GM23248 (cell line): Measurements from ENCODE around the gene DERA. TPM values are rescaled to one million over a fixed set of nuclear protein-coding genes. Genes with fewer than 3 reads are reported as not detected.
A peak's percentile ranks its signal among the peaks of the same experiment; 100 is the strongest.

Experiments used
- DNase-seq: peaks from one replicate; pipeline ENCODE4 v3.0.0-alpha.2; 2015
- H2AFZ ChIP-seq: fragments of 200-600 bp; sonication (generic); 2 replicates; pipeline ENCODE4 v1.6.1; 2016; ENCODE audit warnings: antibody characterized with exemption
- H3F3A ChIP-seq: fragments of 200-600 bp; sonication (generic); 2 replicates; pipeline ENCODE4 v1.6.1; 2016; ENCODE audit warnings: mild to moderate bottlenecking, antibody characterized with exemption, mixed run types; ENCODE audit not compliant: insufficient read depth
- H3K27ac ChIP-seq: fragments of 200-600 bp; sonication (generic); 2 replicates; pipeline ENCODE4 v1.5.1; 2016; ENCODE audit warnings: mild to moderate bottlenecking
- H3K27me3 ChIP-seq: fragments of 200-600 bp; sonication (generic); replicated peaks from 2 replicates; pipeline ENCODE4 v1.6.1; 2016; ENCODE audit warnings: mild to moderate bottlenecking; ENCODE audit not compliant: insufficient read depth
- H3K36me3 ChIP-seq: fragments of 200-600 bp; sonication (generic); 2 replicates; pipeline ENCODE4 v1.6.1; 2016; ENCODE audit warnings: low read depth, mild to moderate bottlenecking
- H3K4me1 ChIP-seq: fragments of 200-600 bp; sonication (generic); 2 replicates; pipeline ENCODE4 v1.6.1; 2016; ENCODE audit warnings: mild to moderate bottlenecking; ENCODE audit not compliant: insufficient read depth
- H3K4me2 ChIP-seq: fragments of 200-600 bp; sonication (generic); one replicate; pipeline ENCODE4 v1.6.1; 2016; ENCODE audit warnings: mild to moderate bottlenecking; ENCODE audit not compliant: unreplicated experiment
- H3K4me3 ChIP-seq: fragments of 200-600 bp; sonication (generic); 2 replicates; pipeline ENCODE4 v1.5.1; 2016; ENCODE audit warnings: mild to moderate bottlenecking
- H3K79me2 ChIP-seq: fragments of 200-600 bp; sonication (generic); 2 replicates; pipeline ENCODE4 v1.6.1; 2016; ENCODE audit warnings: mild to moderate bottlenecking; ENCODE audit not compliant: insufficient read depth
- H3K9ac ChIP-seq: fragments of 200-600 bp; sonication (generic); 2 replicates; pipeline ENCODE4 v1.6.1; 2016; ENCODE audit warnings: mild to moderate bottlenecking
- H3K9me2 ChIP-seq: fragments of 200-600 bp; sonication (generic); 2 replicates; pipeline ENCODE4 v1.6.1; 2016; ENCODE audit warnings: mixed run types, mild to moderate bottlenecking, moderate library complexity; ENCODE audit not compliant: insufficient read depth
- H3K9me3 ChIP-seq: fragments of 200-600 bp; sonication (generic); one replicate; pipeline ENCODE4 v1.6.1; 2017; ENCODE audit warnings: low read depth
- H4K20me1 ChIP-seq: fragments of 200-600 bp; sonication (generic); 2 replicates; pipeline ENCODE4 v1.6.0; 2016; ENCODE audit not compliant: insufficient read depth
- EZH2 ChIP-seq: fragments of 200-600 bp; sonication (generic); IDR thresholded peaks from 2 replicates; pipeline ENCODE4 v1.6.1; 2018; ENCODE audit warnings: antibody characterized with exemption, mild to moderate bottlenecking; ENCODE audit not compliant: insufficient read depth, poor library complexity, severe bottlenecking
- EZH2phosphoT487 ChIP-seq: fragments of 200-600 bp; sonication (generic); IDR thresholded peaks from 2 replicates; pipeline ENCODE4 v1.6.1; 2018; ENCODE audit warnings: antibody characterized with exemption, moderate library complexity, mild to moderate bottlenecking, low read depth; ENCODE audit not compliant: insufficient read depth
- WGBS, 2 experiments: methylation state at CpG; one replicate each; pipeline ENCODE4 v1.1.6; 2015 to 2017; ENCODE audit warnings: low lambda C conversion rate in 2 of 2, low coverage in 1 of 2; ENCODE audit errors: missing lambda C conversion rate in 2 of 2; 5-methylcytosine and 5-hydroxymethylcytosine counted together
- in situ Hi-C: fragments of 300-500 bp; cut with MboI; formaldehyde crosslinking; loops from 2 replicates; pipeline ENCODE4 v1.15.0; 2020
- polyA plus RNA-seq: library from polyadenylated mRNA; unstranded; fragments of >200 nt; fragmentation: Nextera tagmentation; extraction: Ambion mirVana; gene quantifications from 2 replicates; pipeline ENCODE4 v1.2.1, GENCODE V29; 2016
- total RNA-seq: library from RNA; depleted of rRNA; stranded (reverse); fragments of >200 nt; shearing (Covaris generic); gene quantifications from 2 replicates; pipeline ENCODE4 v1.2.3, GENCODE V29; 2014

The DERA gene
- total and polyA plus RNA-seq, 2 experiments from 2014 or later, result 47.3 to 70.5 TPM

GRCh38 chr12:16062611-16063010, 151.5 kb downstream of the DERA start:
- TF ChIP-seq EZH2phosphoT487 (no peak), EZH2 (no peak)
- DNase-seq, result peak; percentile 42
- H3K9ac ChIP-seq, result no peak overlapping the region
- H4K20me1 ChIP-seq, result no peaks in the 10 kb centered on the region
- no peak overlapping the region for H3K4me2 ChIP-seq
- no peaks in the 10 kb centered on the region for H3F3A ChIP-seq
- H3K27ac ChIP-seq, result no peak overlapping the region
- no peak overlapping the region for H2AFZ ChIP-seq
- H3K27me3 ChIP-seq, result no peaks in the 10 kb centered on the region
- no peaks in the 10 kb centered on the region for H3K79me2 ChIP-seq
- in situ Hi-C loops, result no loop called here
- no peak overlapping the region for H3K4me3 ChIP-seq
- no peaks in the 10 kb centered on the region for H3K36me3 ChIP-seq
- H3K4me1 ChIP-seq, result no peaks in the 10 kb centered on the region
- no peaks in the 10 kb centered on the region for H3K9me2 ChIP-seq
- no peaks in the 10 kb centered on the region for H3K9me3 ChIP-seq
- 81 to 88% methylated on average over 1 of the region's 1 CpG for WGBS, 2 experiments

GRCh38 chr12:16063726-16064125, 152.6 kb downstream of the DERA start:
- no peaks in the 10 kb centered on the region for H3K9me3 ChIP-seq
- no peaks in the 10 kb centered on the region for H3K79me2 ChIP-seq
- H3K9me2 ChIP-seq, result no peaks in the 10 kb centered on the region
- no peak overlapping the region for H3K9ac ChIP-seq
- no peaks in the 10 kb centered on the region for H3K36me3 ChIP-seq
- WGBS, 2 experiments, result 89 to 94% methylated on average over 1 of the region's 1 CpG
- H2AFZ ChIP-seq, result no peak overlapping the region
- H3K27ac ChIP-seq, result no peak overlapping the region
- no peak overlapping the region for H3K4me3 ChIP-seq
- H3K27me3 ChIP-seq, result no peaks in the 10 kb centered on the region
- H4K20me1 ChIP-seq, result no peaks in the 10 kb centered on the region
- no peaks in the 10 kb centered on the region for H3K4me1 ChIP-seq
- no peak for TF ChIP-seq EZH2phosphoT487
- TF ChIP-seq EZH2, result no peak
- in situ Hi-C loops, result no loop called here
- H3K4me2 ChIP-seq, result no peak overlapping the region
- DNase-seq, result no peak
- H3F3A ChIP-seq, result no peaks in the 10 kb centered on the region

GRCh38 chr12:16070113-16070512, 159.0 kb downstream of the DERA start:
- H3K4me1 ChIP-seq, result no peaks in the 10 kb centered on the region
- no peaks in the 10 kb centered on the region for H3K27me3 ChIP-seq
- H3F3A ChIP-seq, result no peaks in the 10 kb centered on the region
- H2AFZ ChIP-seq, result no peak overlapping the region
- H3K36me3 ChIP-seq, result no peaks in the 10 kb centered on the region
- H3K9me2 ChIP-seq, result no peaks in the 10 kb centered on the region
- no peaks in the 10 kb centered on the region for H4K20me1 ChIP-seq
- TF ChIP-seq EZH2phosphoT487 (no peak), EZH2 (no peak)
- H3K4me2 ChIP-seq, result no peak overlapping the region
- no peaks in the 10 kb centered on the region for H3K79me2 ChIP-seq
- H3K9me3 ChIP-seq, result no peaks in the 10 kb centered on the region
- 23 to 34% methylated on average over 5 of the region's 5 CpGs for WGBS, 2 experiments
- H3K9ac ChIP-seq, result no peak overlapping the region
- DNase-seq, result no peak
- H3K27ac ChIP-seq, result no peak overlapping the region
- in situ Hi-C loops, result no loop called here
- H3K4me3 ChIP-seq, result no peak overlapping the region

- DNase-seq, result no peak
- Histone ChIP-seq H3K79me2 (no peaks in the 10 kb centered on the region), H3K27me3 (0 out of 2 replicates have a peak, but pooled peaks cover 3% of the 10 kb centered on the region), H2AFZ (no peak overlapping the region), H3K9me2 (no peaks in the 10 kb centered on the region), H3K36me3 (no peaks in the 10 kb centered on the region), H3K4me1 (no peaks in the 10 kb centered on the region), H3K4me3 (no peak overlapping the region), H3K27ac (no peak overlapping the region), H3K9ac (no peak overlapping the region), H3F3A (no peaks in the 10 kb centered on the region), H3K9me3 (no peaks in the 10 kb centered on the region), H4K20me1 (no peaks in the 10 kb centered on the region), H3K4me2 (no peak overlapping the region)
- in situ Hi-C loops, result no loop called here
- TF ChIP-seq EZH2 (no peak), EZH2phosphoT487 (no peak)
- WGBS, 2 experiments, result 72 to 73% methylated on average over 2 of the region's 2 CpGs
These were observed 161.5 kb downstream of the DERA start for GRCh38 chr12:16072678-16073077.

- Histone ChIP-seq H3K79me2 (no peaks in the 10 kb centered on the region), H3F3A (no peaks in the 10 kb centered on the region), H3K27me3 (0 out of 2 replicates have a peak, but pooled peaks cover 3% of the 10 kb centered on the region), H3K27ac (no peak overlapping the region), H3K36me3 (no peaks in the 10 kb centered on the region), H2AFZ (no peak overlapping the region), H3K4me3 (no peak overlapping the region), H3K9me2 (no peaks in the 10 kb centered on the region), H3K4me1 (no peaks in the 10 kb centered on the region), H3K9me3 (no peaks in the 10 kb centered on the region), H3K4me2 (no peak overlapping the region), H3K9ac (no peak overlapping the region), H4K20me1 (no peaks in the 10 kb centered on the region)
- in situ Hi-C loops, result no loop called here
- TF ChIP-seq EZH2phosphoT487, result no peak
- no peak for TF ChIP-seq EZH2
- 42 to 48% methylated on average over 2 of the region's 2 CpGs for WGBS, 2 experiments
- no peak for DNase-seq
These were observed 163.8 kb downstream of the DERA start for GRCh38 chr12:16074894-16075293.
